Vagina (tissue), 2 donors: ENCODE results near the gene ABCC3.

Experiments
- CTCF ChIP-seq, 3 experiments: fragments of 450-650 bp in 2 of 3; fragments of 200-600 bp in 1 of 3; sonication (generic) in 1 of 3; IDR thresholded peaks; one replicate each; pipeline ENCODE4 v1.5.1; 2017 to 2019; ENCODE audit warnings: antibody characterized with exemption in 3 of 3, mild to moderate bottlenecking in 2 of 3, moderate library complexity in 2 of 3
- POLR2A ChIP-seq, 2 donors: fragments of 450-650 bp; IDR thresholded peaks; one replicate each; pipeline ENCODE4 v1.6.1; 2017; ENCODE audit warnings: antibody characterized with exemption in 2 of 2, mild to moderate bottlenecking in 2 of 2, moderate library complexity in 2 of 2

GRCh38 chr17:50598487-50598886 is 36.2 kb upstream of the ABCC3 start:
- TF ChIP-seq CTCF (IDR thresholded peaks at IDR 0.05) (no peak), POLR2A (IDR thresholded peaks at IDR 0.05) (no peak)
